ENCODE measurements around the gene HSPA14.
"Not testable (repeated sequence)": the region's sequence is repeated elsewhere in the genome, so short reads cannot be mapped to it uniquely, and the experiment has no call there.

The HSPA14 gene

GRCh38 chr10:14884082-14884481 lies 46.0 kb downstream of the HSPA14 start:
- DNase-seq: no peak

DNA sequence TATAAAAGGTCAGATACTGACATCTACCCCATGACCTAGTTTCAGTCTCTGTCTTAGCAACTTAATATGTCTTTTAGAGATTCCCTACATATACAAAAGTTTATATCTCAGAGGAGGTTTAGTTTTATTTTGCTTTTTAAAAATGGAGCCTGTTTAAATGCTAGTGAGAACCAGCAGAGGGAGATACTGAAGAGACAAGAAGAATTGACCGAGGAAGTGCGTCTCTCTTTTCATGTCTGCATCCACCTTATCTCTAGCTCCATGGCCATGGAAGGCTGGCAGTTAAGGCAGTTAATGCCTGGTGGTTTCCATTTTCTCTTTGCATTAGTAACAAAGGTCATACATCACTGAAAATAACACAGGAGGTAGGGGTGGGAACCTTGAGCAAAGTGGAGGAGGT lies 51.2 kb downstream of the HSPA14 start:
- no peak for DNase-seq

GRCh38 chr10:14891151-14891550 lies 53.0 kb downstream of the HSPA14 start:
- DNase-seq: no peak

- DNase-seq: no peak
These were observed 66.2 kb downstream of the HSPA14 start for GRCh38 chr10:14904316-14904732.

GRCh38 chr10:14904864-14905263 lies 66.8 kb downstream of the HSPA14 start:
- no peak for DNase-seq

DNA sequence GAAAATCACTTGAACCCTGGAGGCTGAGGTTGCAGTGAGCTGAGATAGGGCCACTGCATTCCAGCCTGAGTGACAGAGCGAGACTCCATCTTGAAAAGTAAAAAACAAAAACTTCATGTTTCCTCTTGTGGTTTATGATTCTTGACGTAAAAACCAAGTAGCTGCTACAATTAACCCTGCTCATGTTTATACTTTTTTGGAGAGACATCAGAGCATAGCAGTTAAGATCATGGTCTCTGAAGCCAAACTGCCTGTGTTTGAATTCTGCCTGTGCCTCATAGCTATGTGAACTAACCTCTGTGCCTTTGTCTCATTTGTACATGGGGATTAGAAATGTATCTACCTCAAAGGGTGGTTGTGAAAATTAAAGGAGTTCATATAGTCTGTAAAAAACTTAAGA lies 67.8 kb downstream of the HSPA14 start:
- DNase-seq: no peak

- no peak for DNase-seq
These were observed 68.7 kb downstream of the HSPA14 start for GRCh38 chr10:14906765-14907164.

DNA sequence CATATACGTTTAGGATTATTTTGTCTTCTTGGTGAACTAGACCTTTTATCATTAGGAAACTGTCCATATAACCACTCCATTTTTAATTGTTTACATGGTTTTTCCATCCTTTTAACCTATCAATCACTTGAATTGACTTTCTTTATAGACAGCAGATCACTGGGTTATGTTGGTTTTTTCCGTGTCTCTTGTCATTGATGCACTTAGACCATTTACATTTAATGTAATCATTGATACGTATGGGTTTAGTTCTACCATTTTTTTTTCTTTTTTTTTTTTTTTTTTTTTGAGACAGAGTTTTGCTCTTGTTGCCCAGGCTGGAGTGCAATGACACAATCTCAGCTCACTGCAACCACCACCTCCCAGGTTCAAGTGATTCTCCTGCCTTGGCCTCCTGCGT lies 69.5 kb downstream of the HSPA14 start:
- not testable (repeated sequence) for DNase-seq

DNA sequence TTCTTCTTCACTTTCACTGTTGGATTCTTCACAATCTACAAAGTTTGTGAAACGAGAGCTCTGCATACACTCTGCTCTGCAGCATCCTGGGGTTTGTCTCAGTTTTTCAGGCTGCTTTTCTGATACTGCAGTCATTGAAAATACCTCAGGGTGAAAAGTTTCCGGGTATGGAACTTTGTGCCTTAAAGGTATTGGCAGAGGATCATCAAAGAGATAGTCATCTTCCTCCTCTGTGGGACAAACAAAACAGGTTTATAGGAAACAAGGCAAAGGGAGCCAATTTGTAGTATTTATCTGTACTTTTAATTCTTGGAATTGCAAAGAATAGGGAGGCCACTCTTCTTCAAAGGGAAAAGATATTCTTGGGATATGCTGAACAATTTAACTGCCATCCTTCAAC lies 71.0 kb downstream of the HSPA14 start:
- DNase-seq: no peak

- DNase-seq: no peak
These were observed 72.8 kb downstream of the HSPA14 start for GRCh38 chr10:14910953-14911352.

GRCh38 chr10:14911801-14912200 lies 73.7 kb downstream of the HSPA14 start:
- DNase-seq: no peak

- DNase-seq: no peak
These were observed 78.5 kb downstream of the HSPA14 start for GRCh38 chr10:14916600-14916999.

DNA sequence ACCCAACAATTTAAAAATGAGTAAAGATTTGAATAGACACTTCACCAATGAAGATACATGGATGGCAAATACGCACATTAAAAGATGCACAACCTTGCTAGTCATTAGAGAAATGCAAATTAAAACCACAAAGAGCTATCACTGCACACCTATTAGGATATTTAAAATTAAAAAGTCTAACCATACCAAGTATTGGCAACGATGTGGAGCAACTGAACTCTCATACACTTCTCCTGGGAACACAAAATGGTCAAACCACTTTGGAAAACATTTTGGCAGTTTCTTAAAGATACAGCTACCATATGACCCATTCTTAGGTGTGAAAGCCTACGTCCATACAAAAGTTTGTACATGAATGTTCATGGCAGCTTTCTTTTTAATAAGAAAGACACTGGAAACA lies 79.7 kb downstream of the HSPA14 start:
- no peak for DNase-seq

DNA sequence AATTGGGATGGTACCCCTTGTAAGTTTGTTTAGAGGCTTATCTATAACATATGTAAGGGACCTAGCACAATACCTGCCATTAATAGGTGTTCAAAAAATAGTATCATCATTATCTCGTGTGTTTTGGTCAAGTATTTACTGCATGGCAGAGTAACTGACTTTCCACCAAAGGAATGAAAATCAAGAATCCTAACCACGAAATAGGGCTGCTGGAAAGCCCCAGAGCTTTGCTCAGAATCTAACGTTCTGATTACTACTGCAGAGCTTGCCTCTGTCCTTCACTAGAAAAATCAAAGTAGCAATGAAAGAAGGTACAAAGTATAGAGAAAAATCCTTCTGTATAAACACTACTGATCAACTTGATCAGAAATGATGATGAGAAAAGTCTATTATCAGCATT lies 80.9 kb downstream of the HSPA14 start:
- DNase-seq: no peak
